ENCODE measurements around the gene VARS2. TPM values are rescaled to one million over a fixed set of nuclear protein-coding genes. Genes with fewer than 3 reads are reported as not detected.

Gene VARS2
- total and polyA plus RNA-seq, 7 donors: 6.7 to 23.0 (median 8.0) TPM

DNA sequence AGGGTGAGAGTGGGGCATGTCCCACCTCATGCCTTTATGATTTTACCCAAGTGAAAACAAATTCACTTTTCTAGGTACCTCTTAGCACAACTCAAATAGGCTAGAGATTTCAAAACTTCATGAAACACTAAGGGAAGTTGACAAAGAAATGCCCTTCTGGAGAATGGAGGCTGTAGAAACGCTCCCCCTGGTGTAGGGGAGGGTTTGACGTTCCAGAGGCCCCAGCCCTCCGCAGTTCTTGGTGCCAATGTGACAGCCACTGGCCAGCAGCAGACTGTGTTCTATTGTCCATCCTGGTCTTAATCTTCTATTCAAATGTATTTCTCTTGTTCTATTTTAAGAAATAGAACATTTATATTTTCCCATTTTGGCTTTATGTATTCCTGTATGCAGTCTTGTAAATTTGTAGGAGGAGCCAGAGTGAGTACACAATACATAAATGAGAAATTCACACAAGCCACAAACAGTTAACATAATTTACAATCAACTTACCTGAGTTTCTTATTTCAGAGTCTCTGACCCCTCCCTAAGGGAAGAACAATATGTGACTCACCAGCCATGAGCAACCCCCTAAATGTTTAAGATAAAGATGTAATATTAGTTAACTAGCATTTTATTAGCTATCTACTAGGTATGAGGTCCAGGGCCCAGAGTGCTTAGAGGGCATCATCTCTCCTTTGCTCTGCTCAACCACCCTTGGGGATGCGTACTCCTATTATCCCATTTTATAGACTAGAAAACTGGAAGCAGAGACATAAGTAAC lies 60.6 kb downstream of the VARS2 start:
- Histone ChIP-seq H3K27ac (no peak overlapping the region), H3K27me3 (peaks cover 0 to 8% (median 0%) of the 10 kb centered on the region in 3 donors), H3K4me1 (no peaks in the 10 kb centered on the region), H3K36me3 (no peaks in the 10 kb centered on the region), H3K9me3 (no peaks in the 10 kb centered on the region), H3K4me3 (no peak overlapping the region)
- no peak for DNase-seq
- no peak for TF ChIP-seq POLR2A (IDR thresholded peaks at IDR 0.05)
- TF ChIP-seq EP300 (IDR thresholded peaks at IDR 0.05): no peak
- TF ChIP-seq, protein P1, sequence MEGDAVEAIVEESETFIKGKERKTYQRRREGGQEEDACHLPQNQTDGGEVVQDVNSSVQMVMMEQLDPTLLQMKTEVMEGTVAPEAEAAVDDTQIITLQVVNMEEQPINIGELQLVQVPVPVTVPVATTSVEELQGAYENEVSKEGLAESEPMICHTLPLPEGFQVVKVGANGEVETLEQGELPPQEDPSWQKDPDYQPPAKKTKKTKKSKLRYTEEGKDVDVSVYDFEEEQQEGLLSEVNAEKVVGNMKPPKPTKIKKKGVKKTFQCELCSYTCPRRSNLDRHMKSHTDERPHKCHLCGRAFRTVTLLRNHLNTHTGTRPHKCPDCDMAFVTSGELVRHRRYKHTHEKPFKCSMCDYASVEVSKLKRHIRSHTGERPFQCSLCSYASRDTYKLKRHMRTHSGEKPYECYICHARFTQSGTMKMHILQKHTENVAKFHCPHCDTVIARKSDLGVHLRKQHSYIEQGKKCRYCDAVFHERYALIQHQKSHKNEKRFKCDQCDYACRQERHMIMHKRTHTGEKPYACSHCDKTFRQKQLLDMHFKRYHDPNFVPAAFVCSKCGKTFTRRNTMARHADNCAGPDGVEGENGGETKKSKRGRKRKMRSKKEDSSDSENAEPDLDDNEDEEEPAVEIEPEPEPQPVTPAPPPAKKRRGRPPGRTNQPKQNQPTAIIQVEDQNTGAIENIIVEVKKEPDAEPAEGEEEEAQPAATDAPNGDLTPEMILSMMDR (IDR thresholded peaks at IDR 0.05): no peak
- no peak for TF ChIP-seq POLR2AphosphoS5 (IDR thresholded peaks at IDR 0.05)
- intact Hi-C loops (cut with DNase I): no loop called here
- 70 to 79% methylated on average over 4 of the region's 4 CpGs for WGBS, 2 donors

Small RNAs within 50 kb of the gene (small RNA-seq; reads per million reads assigned to genes)
- gene RF00019: 0 reads per million in 3 donors

Other genes with a start within 250 kb of the VARS2 start
- 10 to 100 TPM; 18.0 to 22.8 (median 21.3) TPM for gene DHX16, start 241.2 kb upstream of the VARS2 start, total RNA-seq
- 10 to 100 TPM; 21.6 to 34.2 (median 25.2) TPM for gene DHX16, start 241.2 kb upstream of the VARS2 start, polyA plus RNA-seq
- 10 to 100 TPM; 32.6 to 69.8 (median 39.0) TPM for gene PPP1R18, start 227.6 kb upstream of the VARS2 start, total RNA-seq
- 10 to 100 TPM; 15.0 to 51.2 (median 27.6) TPM for gene PPP1R18, start 227.6 kb upstream of the VARS2 start, polyA plus RNA-seq
- 1 to 10 TPM; 2.4 to 9.7 (median 5.0) TPM for gene NRM, start 223.3 kb upstream of the VARS2 start, total RNA-seq
- 10 to 100 TPM in 1 of 3 donors, 1 to 10 TPM in 2; 1.8 to 13.8 (median 2.8) TPM for gene NRM, start 223.3 kb upstream of the VARS2 start, polyA plus RNA-seq
- gene MDC1, start 197.0 kb upstream of the VARS2 start, total RNA-seq: 10 to 100 TPM in 1 of 4 donors, 1 to 10 TPM in 3; 5.4 to 16.1 (median 6.7) TPM
- gene MDC1, start 197.0 kb upstream of the VARS2 start, polyA plus RNA-seq: 10 to 100 TPM in 1 of 3 donors, 1 to 10 TPM in 2; 1.8 to 17.4 (median 3.7) TPM
- gene TUBB, start 193.9 kb upstream of the VARS2 start, total RNA-seq: 100 to 1,000 TPM; 245 to 287 (median 267) TPM
- 100 to 1,000 TPM in 2 of 3 donors, 10 to 100 TPM in 1; 96.1 to 306 (median 111) TPM for gene TUBB, start 193.9 kb upstream of the VARS2 start, polyA plus RNA-seq
- gene FLOT1, start 171.6 kb upstream of the VARS2 start, total RNA-seq: 100 to 1,000 TPM; 141 to 206 (median 160) TPM
- 100 to 1,000 TPM; 174 to 194 (median 188) TPM for gene FLOT1, start 171.6 kb upstream of the VARS2 start, polyA plus RNA-seq
- gene IER3, start 169.7 kb upstream of the VARS2 start, total RNA-seq: 10 to 100 TPM; 20.1 to 65.3 (median 21.9) TPM
- 100 to 1,000 TPM; 133 to 193 (median 153) TPM for gene IER3, start 169.7 kb upstream of the VARS2 start, polyA plus RNA-seq
- gene DDR1, start 29.7 kb upstream of the VARS2 start, total RNA-seq: 10 to 100 TPM in 2 of 4 donors, 1 to 10 TPM in 2; 7.9 to 25.2 (median 13.6) TPM
- 100 to 1,000 TPM in 1 of 3 donors, 10 to 100 TPM in 2; 25.7 to 110 (median 27.0) TPM for gene DDR1, start 29.7 kb upstream of the VARS2 start, polyA plus RNA-seq
- gene GTF2H4, start 6.0 kb upstream of the VARS2 start, total RNA-seq: 10 to 100 TPM in 2 of 4 donors, 1 to 10 TPM in 2; 7.7 to 28.5 (median 13.1) TPM
- 10 to 100 TPM in 2 of 3 donors, 1 to 10 TPM in 1; 9.9 to 21.9 (median 12.6) TPM for gene GTF2H4, start 6.0 kb upstream of the VARS2 start, polyA plus RNA-seq
- not detected for gene SFTA2, start 17.9 kb downstream of the VARS2 start, total RNA-seq
- gene SFTA2, start 17.9 kb downstream of the VARS2 start, polyA plus RNA-seq: 1 to 10 TPM in 1 of 3 donors, not detected in 2; 3.6 TPM
- gene MUCL3, start 26.7 kb downstream of the VARS2 start, total RNA-seq: not detected
- under 1 TPM in 1 of 3 donors, not detected in 2; under 0.01 TPM for gene MUCL3, start 26.7 kb downstream of the VARS2 start, polyA plus RNA-seq
- not detected for gene MUC21, start 69.5 kb downstream of the VARS2 start, total RNA-seq
- 1 to 10 TPM in 1 of 3 donors, under 1 TPM in 1, not detected in 1; 0.19 to 1.2 TPM for gene MUC21, start 69.5 kb downstream of the VARS2 start, polyA plus RNA-seq
- not detected for gene MUC22, start 96.2 kb downstream of the VARS2 start, total RNA-seq
- not detected for gene MUC22, start 96.2 kb downstream of the VARS2 start, polyA plus RNA-seq
- gene C6orf15, start 198.3 kb downstream of the VARS2 start, total RNA-seq: not detected
- gene C6orf15, start 198.3 kb downstream of the VARS2 start, polyA plus RNA-seq: not detected
- 1 to 10 TPM in 1 of 4 donors, under 1 TPM in 3; 0.49 to 2.7 (median 0.63) TPM for gene PSORS1C1, start 200.6 kb downstream of the VARS2 start, total RNA-seq
- gene PSORS1C1, start 200.6 kb downstream of the VARS2 start, polyA plus RNA-seq: 10 to 100 TPM in 1 of 3 donors, 1 to 10 TPM in 2; 4.2 to 33.3 (median 5.4) TPM
- gene CDSN, start 206.2 kb downstream of the VARS2 start, total RNA-seq: not detected
- not detected for gene CDSN, start 206.2 kb downstream of the VARS2 start, polyA plus RNA-seq
- gene PSORS1C2, start 224.8 kb downstream of the VARS2 start, total RNA-seq: not detected
- not detected for gene PSORS1C2, start 224.8 kb downstream of the VARS2 start, polyA plus RNA-seq
- gene CCHCR1, start 243.6 kb downstream of the VARS2 start, total RNA-seq: 10 to 100 TPM in 3 of 4 donors, 1 to 10 TPM in 1; 8.7 to 20.2 (median 12.7) TPM
- 10 to 100 TPM; 11.4 to 39.3 (median 14.8) TPM for gene CCHCR1, start 243.6 kb downstream of the VARS2 start, polyA plus RNA-seq
- gene TCF19, start 244.4 kb downstream of the VARS2 start, total RNA-seq: 1 to 10 TPM; 2.6 to 4.6 (median 3.0) TPM
- gene TCF19, start 244.4 kb downstream of the VARS2 start, polyA plus RNA-seq: 10 to 100 TPM in 1 of 3 donors, 1 to 10 TPM in 2; 3.6 to 11.7 (median 6.2) TPM

All from sigmoid colon (tissue), 7 donors.